BE2C (cell line): Measurements from ENCODE around the gene PTGDS.

Source experiments
- DNase-seq: peaks from one replicate; pipeline ENCODE4 v3.0.0-alpha.2; 2020
- H3K27me3 ChIP-seq: fragments of 250-450 bp; sonication (Bioruptor Pico); 2 replicates; pipeline ENCODE4 v1.5.1; 2020; ENCODE audit warnings: mild to moderate bottlenecking
- H3K36me3 ChIP-seq: fragments of 250-450 bp; sonication (Bioruptor Pico); 2 replicates; pipeline ENCODE4 v1.5.1; 2020; ENCODE audit warnings: mild to moderate bottlenecking
- H3K4me1 ChIP-seq: fragments of 250-450 bp; sonication (Bioruptor Pico); 2 replicates; pipeline ENCODE4 v1.5.1; 2020
- H3K4me3 ChIP-seq: 2 replicates; pipeline ENCODE4 v1.5.1; 2011; ENCODE audit warnings: low read depth, low read length
- H3K9me3 ChIP-seq: fragments of 250-450 bp; sonication (Bioruptor Pico); 2 replicates; pipeline ENCODE4 v1.5.1; 2020
- TF ChIP-seq, protein P1 (sequence below): IDR thresholded peaks from 2 replicates; pipeline ENCODE4 v1.5.1; 2012; ENCODE audit warnings: mild to moderate bottlenecking, low read depth, low read length

Gene PTGDS

GRCh38 chr9:136969774-136970173 lies 7.5 kb upstream of the PTGDS start:
- Histone ChIP-seq H3K4me1 (no peaks in the 10 kb centered on the region), H3K27me3 (no peaks in the 10 kb centered on the region)

DNA sequence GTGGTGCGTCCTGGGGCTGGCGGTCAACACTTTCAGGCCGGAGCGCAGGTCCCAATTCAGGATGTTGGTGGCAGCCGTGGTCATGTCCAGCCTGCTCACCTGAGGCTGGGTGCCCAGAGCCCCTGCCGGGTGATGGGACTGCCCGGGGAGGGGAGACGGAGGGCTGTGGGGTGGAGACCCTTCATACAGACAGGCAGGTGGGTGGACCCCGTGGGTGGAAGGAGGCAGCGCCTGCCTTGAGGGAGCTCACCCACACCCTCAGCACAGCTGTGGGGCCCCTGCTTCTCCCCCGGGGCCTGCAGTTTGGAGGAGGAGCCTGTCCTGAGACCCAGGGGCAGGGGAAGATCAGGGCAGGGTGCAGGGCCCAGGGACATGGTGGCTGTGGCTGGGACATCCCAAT lies 6.9 kb upstream of the PTGDS start:
- DNase-seq, result no peak
- Histone ChIP-seq H3K4me1 (no peaks in the 10 kb centered on the region), H3K4me3 (no peak overlapping the region), H3K36me3 (no peaks in the 10 kb centered on the region), H3K9me3 (no peaks in the 10 kb centered on the region), H3K27me3 (no peaks in the 10 kb centered on the region)
- TF ChIP-seq, protein P1, sequence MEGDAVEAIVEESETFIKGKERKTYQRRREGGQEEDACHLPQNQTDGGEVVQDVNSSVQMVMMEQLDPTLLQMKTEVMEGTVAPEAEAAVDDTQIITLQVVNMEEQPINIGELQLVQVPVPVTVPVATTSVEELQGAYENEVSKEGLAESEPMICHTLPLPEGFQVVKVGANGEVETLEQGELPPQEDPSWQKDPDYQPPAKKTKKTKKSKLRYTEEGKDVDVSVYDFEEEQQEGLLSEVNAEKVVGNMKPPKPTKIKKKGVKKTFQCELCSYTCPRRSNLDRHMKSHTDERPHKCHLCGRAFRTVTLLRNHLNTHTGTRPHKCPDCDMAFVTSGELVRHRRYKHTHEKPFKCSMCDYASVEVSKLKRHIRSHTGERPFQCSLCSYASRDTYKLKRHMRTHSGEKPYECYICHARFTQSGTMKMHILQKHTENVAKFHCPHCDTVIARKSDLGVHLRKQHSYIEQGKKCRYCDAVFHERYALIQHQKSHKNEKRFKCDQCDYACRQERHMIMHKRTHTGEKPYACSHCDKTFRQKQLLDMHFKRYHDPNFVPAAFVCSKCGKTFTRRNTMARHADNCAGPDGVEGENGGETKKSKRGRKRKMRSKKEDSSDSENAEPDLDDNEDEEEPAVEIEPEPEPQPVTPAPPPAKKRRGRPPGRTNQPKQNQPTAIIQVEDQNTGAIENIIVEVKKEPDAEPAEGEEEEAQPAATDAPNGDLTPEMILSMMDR, result no peak

More at GRCh38 chr9:136969774-136970173, 7.5 kb upstream of the PTGDS start:
- DNase-seq, result no peak
- no peak overlapping the region for H3K4me3 ChIP-seq
- TF ChIP-seq, protein P1, result no peak
- H3K36me3 ChIP-seq, result no peaks in the 10 kb centered on the region
- H3K9me3 ChIP-seq, result no peaks in the 10 kb centered on the region

DNA sequence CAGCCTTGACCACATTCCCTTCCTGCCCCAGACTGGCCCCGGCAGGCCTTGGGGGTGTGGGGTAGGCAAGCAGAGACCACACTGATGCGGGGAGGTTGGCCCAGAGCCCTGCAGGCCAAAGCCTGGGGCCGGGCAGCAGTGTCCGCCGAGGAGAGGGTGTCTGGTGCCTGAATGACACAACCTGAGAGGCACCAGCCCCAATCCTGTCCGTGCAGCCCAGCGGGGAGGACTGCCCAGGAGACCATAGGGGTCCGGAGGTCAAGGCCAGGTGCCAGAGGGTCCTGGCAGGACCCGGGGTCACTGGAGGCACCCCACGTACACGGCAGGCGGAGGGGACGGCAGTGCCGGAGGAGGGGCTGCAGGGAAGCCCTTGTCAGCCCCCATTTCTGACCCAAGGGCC lies 5.6 kb upstream of the PTGDS start:
- Histone ChIP-seq H3K36me3 (no peaks in the 10 kb centered on the region), H3K4me3 (no peak overlapping the region), H3K27me3 (no peaks in the 10 kb centered on the region), H3K9me3 (no peaks in the 10 kb centered on the region), H3K4me1 (no peaks in the 10 kb centered on the region)
- no peak for DNase-seq
- TF ChIP-seq, protein P1, result no peak

DNA sequence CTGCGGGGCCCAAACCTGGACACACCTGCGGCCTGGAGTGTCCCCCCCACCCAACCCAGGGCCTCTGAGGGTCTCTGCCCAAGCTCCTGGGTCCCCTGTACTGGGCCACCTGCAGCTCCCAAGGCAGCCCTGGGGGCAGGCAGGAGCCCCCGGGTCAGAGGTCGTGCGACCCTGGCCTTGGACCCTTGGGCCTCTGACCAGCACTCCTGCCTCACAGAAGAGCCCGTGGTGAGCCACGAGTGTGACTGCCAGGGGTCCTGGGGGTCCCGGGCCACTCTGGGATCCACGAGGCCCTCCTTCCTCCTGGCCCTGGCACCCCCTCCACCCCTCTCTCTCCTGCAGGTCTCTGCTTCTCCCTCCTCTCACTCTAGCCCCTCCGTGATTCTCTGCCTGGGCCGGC lies 5.0 kb upstream of the PTGDS start:
- Histone ChIP-seq H3K36me3 (no peaks in the 10 kb centered on the region), H3K9me3 (no peaks in the 10 kb centered on the region), H3K4me3 (no peak overlapping the region), H3K27me3 (no peaks in the 10 kb centered on the region), H3K4me1 (no peaks in the 10 kb centered on the region)
- TF ChIP-seq, protein P1, result no peak
- DNase-seq, result no peak

- no peak overlapping the region for H3K4me3 ChIP-seq
- H3K4me1 ChIP-seq, result no peaks in the 10 kb centered on the region
- TF ChIP-seq, protein P1, result no peak
- DNase-seq, result no peak
- no peaks in the 10 kb centered on the region for H3K27me3 ChIP-seq
- no peaks in the 10 kb centered on the region for H3K36me3 ChIP-seq
- H3K9me3 ChIP-seq, result no peaks in the 10 kb centered on the region
These were observed 4.6 kb upstream of the PTGDS start for GRCh38 chr9:136972743-136973142.

DNA sequence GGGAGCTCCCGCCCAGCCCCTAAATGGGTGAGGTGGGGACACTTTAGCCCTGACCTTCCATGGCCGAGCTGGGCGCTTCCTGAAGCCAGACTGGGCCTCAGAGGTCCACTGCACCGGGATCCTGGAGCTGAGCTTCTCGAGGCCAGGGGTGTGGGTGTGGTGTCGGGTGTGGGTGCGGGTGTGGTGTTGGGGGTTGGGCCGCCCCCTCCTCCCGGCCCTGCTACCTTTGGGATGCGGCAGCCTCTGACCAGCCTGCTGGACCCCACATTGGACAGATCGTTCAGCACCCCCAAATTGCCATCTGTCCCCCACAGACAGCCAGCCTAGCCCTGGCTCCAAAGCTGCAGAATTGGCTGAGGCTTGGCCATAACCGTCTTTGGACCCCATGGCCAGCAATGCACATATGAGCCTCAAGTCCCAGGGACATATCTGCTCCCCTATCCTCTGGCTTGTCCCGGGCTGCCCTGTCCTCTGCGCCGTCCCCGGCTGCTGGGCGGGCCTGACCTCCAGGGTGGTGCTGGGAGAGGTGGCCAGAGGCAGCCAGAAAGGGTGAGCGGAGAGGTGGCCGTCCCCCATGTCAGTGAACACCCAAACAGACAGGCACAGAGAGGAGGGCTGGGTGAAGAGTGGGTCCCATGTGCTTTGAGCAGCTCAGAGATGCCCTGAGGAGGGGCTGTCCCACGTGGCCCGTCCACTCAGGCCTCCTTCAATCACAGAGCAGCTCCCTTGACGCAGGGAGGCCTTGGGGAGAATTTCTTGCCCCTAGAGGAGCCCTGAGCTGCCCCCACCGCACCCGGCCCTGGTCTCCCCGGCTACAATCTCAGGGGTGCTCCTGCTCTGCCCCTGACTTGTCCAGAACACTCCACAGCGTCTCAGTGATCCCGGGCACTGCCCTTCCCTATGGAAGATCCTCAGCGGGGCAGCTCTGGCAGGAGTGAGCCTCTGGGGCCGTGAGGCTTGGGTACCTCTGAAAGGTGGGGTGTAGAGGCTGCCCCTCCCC lies 3.4 kb upstream of the PTGDS start:
- Histone ChIP-seq H3K9me3 (no peaks in the 10 kb centered on the region), H3K36me3 (no peaks in the 10 kb centered on the region)

More for the DNA sequence above, 3.4 kb upstream of the PTGDS start:
- TF ChIP-seq, protein P1, result no peak
- Histone ChIP-seq H3K27me3 (no peaks in the 10 kb centered on the region), H3K4me1 (no peaks in the 10 kb centered on the region), H3K4me3 (no peak overlapping the region)
- no peak for DNase-seq
